GM18909 (cell line): Measurements from ENCODE around the gene RIPOR2.
"Not testable (repeated sequence)": the region's sequence is repeated elsewhere in the genome, so short reads cannot be mapped to it uniquely, and the experiment has no call there.

Experiments used
- ATAC-seq: cut with Tn5 transposase; IDR thresholded peaks from one replicate; pipeline ENCODE4 v1.9.1; 2021; ENCODE audit warnings: mild to moderate bottlenecking; ENCODE audit not compliant: unreplicated experiment, poor library complexity

RIPOR2 gene

DNA sequence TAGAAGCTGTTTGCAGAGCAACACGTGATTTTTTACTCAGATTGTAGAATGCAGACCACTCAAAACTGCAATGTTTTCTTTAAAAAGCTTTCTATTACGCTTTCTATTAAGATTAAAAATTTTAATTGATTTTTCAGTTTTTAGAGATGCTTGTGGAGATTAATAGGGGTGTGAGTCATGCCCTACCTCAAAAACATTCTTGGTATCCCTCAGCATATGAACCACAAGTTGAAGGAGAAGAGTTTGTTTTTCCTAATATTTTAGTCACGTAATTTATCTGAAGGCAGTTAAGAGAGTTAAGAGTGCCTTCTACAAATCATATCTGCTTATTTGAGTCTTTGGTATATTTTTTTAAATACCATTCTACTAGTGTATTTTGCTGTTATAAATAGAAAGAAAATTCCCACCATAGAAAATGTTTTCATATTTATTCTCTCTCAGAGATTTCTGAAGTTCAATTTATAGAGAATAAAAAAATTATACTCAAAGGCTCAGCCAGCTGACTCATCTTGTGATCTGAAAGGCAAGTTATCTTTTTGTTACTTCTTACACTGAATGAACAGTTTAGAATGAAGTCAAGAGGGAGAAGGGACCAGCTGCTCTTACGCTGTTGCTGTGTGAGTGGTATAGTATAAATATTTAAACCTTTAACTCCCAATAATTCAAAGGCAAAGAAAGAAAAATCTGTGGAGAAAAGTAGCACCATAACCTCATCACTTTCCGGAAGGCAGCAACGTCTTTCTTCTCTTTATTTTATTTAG, 7.6 kb downstream of the RIPOR2 start:
- no peak for ATAC-seq

DNA sequence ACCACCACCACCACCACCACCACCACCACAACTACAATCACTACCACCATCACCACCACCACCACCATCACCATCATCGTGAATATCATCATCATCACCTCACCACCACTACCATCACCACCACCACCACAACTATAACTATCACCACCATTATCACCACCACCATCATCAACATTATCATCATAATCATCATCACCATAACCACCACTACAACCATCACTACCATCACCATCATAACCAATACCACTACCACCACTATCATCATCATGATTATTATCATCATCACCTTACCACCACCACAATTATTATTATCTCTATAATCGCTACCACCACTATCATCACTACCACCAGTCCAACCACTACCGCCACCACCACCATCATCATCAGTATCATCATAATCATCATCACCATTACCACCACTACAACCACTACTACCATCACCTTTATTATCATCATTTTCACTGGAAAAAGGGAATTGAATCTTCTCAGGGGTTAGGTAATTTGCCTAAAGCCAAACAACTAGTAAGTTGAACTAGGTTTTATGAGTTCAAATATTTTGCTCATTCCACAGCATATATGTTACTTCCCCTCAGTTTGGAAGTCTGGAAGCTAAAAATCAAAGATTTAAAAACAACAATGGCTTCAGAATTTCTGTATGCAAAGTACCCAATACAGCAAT, 8.3 kb downstream of the RIPOR2 start:
- ATAC-seq: no peak

DNA sequence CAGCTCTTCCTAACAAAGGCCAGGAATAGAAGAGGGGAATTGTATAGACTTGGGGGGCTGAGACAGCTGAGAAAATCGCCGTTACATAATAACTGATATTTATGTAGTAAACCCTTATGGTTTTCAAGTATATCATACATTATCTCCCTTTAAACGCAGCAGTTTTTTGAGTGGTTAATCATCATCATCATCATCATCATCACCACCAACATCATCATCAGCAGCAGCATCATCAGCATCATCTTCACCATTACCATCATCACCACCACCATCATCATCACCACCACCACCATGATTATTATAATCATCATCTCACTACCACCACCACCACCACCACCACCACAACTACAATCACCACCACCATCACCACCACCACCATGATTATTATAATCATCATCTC, 9.1 kb downstream of the RIPOR2 start:
- ATAC-seq: not testable (repeated sequence)

DNA sequence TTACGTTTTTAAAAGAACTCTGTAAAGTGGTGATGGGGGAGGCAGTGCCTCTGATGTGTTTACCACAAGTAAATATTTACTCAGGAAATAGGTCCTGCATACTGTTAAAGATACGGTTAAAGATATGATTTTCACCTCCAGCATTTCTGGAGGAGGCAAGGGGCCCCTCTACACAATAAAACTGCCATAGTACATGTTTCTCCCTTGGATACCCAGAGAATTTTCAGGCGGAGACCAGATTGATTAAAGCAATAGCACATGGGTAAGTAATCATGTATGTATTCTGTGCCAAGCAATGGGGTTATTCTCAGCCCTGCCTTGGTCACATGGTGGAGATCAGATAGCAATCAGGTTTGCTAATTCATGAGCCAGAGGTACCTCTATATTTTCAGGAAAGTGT, 9.6 kb downstream of the RIPOR2 start:
- no peak for ATAC-seq

DNA sequence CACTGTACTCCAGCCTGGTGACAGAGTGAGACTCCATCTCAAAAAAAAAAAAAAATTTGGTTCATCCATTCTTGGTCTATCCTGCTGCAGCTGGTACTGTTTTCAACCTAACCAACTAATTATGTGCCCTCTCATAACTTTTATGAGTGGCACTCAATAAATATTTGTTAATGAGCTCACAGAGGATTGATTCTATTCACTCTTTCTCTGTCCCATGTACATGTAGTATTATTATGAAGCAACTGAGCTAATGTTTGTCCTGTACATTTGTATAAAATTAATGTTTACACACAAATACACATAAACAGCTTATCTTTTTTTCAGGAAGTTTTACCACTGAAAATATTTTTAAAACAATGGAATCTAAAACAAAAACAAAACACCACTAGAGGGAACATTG, 10.1 kb downstream of the RIPOR2 start:
- no peak for ATAC-seq

DNA sequence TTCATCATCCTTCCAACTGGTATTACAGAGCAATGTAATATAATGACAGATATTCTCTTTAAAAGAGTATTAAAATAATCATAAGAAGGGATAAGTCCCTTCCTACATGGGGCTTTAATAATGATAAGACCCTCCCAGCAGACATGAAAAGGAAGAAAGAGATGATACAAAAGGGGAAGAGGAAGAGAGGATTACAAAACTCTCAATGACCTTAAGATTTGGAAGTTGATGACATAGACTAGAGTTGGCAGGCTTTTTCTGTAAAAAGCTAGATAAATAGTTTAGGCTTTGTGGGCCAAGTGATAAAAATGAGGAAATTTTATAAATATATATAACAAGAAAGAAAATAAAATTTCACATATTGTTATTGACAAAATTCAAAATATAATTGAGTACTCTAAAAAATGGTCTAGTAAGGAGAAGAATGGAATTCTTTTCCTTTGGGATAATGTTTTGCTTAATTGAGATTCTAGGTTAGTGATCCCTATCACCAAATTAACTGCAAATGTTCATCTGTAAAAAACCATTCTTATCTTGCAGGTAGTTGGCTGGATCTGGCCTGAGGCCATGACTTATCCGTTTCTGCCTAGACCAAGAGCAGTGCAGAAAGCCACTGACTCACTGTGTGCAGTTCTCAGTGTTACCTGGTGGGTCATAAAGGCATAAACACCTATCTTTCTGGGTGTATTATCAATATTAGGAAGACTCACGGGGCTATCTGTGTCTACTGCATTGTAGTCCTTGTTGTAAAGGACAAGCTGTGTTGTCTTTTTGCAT, 11.0 kb downstream of the RIPOR2 start:
- ATAC-seq: no peak

DNA sequence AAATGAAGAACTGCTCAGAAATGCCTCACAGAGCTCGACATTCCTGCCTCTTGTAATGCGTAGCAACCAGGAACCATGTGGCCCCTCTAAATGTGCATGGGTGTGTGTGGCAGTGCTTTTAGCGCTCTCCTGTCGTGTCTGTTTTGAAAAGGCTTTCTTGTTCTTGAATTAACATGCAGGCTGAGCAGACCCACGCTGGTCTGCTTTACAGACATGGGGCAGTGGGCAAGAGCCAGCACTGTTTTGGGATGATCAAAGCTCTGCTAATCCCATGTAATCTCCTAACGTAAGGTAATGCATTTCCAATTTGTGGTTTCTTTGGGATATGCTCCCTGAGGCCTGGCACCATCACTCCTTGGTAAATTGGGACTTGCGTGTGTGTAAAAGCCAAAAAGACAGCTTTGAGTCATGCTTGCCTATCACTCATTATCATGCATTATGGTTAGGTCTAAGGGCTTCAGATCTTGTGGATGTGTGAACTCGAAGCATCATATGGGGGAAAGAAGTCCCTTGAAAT, 11.8 kb downstream of the RIPOR2 start:
- no peak for ATAC-seq

DNA sequence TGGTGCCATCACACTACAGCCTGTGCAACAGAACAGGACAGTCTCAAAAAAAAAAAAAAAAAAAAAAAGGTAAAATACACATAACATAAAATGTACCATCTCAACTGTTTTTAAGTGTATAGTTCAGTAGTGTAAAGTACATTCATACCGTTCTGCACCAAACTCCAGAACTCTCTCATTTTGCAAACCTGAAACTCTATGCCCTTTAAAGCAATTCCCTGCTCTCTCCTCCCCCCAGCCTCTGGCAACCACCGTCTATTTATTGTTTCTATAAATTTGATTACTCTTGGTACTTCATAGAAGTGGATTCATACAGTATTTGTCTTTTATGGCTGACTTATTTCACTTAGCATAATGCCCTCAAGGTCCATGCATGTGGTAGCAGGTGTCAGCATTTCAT, 12.9 kb downstream of the RIPOR2 start:
- no peak for ATAC-seq

DNA sequence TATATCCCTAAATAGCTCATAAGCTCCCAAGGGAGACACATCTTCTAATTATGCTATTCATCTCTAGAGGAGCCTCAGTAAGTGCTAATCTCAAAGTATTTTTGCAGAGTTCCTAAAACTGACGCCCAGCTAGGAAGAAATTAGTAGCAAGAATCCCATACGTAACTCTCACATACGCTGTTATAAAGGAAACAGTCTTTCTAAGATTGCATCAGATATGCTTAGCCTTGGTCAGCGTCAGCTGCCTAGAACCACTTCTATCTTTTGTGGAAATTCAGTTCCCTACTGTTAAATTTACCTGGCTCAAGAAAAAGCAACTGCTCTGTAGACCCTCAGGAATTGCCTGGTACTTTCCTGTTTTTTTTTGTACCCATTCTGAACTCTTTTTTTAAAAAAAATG, 13.6 kb downstream of the RIPOR2 start:
- ATAC-seq: no peak

DNA sequence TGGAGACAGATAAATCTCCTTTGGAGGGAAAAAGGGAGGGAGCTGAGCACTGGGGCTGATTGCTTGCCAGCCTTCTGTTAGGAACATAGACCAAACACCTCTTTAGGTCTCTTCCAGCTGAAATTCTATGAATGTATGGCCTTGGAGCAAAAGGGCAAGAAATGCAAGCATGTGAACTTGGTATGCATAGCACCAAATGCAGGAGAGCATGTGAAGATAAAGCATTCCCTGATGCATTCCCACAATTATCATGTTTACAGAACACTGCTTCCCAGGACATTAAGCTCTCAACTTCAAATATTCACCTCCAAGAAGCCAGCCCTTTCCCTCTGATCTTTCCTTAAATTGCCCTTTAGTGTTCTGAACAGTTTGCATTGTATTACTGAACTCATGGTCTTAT, 15.6 kb downstream of the RIPOR2 start:
- no peak for ATAC-seq

DNA sequence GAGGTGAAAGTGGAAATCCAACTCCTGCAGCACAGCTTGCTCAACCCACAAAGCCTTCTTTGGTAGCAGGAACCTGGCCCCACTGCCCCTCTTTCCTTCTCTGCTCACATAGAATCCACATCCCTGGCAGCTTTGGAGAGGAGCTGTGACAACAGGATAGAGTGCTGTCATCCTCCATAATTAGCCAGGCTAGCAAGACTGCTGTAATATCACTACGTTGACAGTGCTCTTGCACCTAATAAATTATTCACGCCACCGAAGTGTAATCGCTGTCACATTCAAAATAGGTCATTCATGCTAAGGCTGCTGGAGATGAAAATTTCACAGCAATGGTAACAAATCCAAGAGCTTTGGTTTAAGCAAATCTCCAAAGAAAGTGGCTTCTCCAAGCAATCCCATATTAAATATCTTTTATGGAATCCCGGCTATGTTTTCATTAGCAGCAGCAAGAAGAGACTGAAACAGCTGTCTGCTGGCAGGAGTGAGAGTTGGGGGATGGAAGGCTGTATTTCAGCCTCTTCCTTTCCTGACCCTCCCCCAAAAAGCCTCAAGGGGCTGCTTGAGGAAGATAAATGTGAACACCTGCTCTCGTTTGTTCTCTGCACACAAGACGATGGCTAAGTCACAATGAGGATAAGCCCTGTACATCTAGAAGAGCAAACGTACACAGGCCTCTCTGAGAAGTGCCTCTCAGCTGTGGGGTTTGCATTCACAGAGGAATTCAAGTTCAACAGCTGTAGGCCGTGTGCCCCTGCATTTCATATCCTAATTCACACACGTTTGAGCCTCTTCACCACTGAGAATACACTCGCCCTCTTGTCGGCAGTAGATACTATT, 16.5 kb downstream of the RIPOR2 start:
- ATAC-seq: peak; percentile 75

DNA sequence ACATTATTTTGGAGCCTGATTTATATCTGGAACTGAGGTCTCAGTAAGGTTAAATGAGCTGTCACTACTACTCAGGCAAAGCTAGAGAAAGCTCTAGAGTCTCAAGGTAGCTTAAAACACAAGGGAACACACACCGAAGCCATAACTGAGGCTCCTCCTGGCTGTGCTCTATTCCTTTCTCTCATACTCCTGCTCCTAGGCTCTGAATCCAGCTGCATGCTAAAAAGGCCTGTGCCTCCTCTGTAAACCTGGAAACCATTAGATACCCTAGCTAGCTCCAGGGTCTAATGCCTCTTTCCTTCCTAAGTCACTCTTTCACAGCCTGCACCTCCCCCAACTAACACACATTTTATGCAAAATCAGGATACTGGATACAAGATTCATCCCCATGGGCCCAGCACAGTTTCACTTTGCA, 17.1 kb downstream of the RIPOR2 start:
- no peak for ATAC-seq

DNA sequence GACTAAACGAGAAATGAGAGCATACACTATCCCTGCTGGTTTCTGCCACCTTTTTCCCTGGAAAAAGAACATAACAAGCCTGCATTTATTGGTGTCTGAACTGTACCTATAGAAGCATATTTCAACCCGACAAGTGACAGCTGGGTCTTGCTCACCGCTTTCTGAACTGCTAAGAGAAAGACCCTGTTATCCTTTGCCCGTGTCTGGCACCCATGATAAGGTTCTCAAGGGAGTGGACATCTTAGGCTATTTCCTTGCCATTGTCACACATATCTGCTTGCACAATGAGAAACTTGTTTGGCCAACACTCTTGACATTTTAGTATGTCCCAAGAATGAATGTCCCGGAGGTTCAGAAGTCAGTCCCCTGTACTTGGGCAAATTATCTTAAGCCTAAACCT, 19.3 kb downstream of the RIPOR2 start:
- no peak for ATAC-seq

DNA sequence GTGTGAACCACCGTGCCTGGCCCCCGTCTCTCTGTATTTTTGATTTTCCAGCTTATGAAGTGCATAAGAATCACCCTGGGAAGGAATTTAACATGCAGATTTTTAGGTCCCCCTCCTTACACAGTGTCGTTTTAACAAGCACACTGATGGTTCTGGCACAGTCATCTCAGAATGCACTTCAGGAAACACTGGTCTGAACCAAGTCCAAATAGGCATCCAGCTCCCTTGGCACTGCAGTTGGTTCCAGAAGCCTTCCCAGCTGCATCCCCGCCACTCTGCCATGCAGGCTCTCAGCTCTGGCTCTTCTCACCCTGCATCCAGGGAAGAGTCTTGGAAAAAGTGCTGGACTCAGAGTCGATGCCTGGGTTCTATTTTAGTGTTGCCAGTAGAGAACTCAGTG, 20.1 kb downstream of the RIPOR2 start:
- ATAC-seq: no peak

DNA sequence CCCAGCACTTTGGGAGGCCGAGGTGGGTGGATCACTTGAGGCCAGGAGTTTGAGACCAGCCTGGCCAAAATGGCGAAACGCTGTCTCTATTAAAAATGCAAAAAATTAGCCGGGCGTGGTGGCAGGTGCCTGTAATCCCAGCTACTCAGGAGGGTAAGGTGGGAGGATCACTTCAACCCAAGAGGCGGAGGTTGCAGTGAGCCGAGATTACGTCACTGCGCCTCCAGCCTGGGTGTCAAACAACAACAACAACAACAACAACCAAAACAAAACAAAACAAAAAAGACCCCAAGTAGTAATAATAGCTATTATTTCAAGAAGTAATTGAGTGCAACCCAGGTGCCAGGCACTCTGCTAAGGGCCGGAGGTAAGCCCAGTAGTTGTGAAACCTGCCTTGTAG, 21.7 kb downstream of the RIPOR2 start:
- not testable (repeated sequence) for ATAC-seq

DNA sequence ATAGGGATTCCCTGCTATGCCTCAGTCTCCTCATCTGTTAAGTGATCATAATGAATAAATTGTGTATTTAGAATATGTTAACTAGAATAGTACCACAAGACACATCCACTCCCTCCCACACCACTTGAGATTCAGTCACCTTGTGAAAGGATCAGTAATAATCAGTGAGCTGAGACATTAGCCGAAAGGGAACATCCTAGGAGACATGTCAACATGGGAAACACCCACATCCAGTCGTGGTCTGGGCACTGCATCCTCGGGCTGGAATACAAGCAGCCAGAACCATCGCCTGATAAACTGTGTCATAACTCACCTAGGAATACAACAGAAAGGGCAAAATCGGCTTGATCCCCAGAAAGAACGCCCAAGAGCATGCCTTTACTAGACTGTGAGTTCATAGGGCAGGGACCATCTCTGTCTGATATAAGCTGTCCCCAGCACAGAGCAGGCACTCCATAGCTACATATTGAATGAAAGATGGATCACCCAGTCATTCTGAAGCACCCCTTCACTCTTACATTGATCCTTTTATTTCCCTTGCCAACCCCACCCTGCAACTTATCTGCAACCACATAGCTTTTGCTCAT, 23.9 kb downstream of the RIPOR2 start:
- ATAC-seq: no peak

DNA sequence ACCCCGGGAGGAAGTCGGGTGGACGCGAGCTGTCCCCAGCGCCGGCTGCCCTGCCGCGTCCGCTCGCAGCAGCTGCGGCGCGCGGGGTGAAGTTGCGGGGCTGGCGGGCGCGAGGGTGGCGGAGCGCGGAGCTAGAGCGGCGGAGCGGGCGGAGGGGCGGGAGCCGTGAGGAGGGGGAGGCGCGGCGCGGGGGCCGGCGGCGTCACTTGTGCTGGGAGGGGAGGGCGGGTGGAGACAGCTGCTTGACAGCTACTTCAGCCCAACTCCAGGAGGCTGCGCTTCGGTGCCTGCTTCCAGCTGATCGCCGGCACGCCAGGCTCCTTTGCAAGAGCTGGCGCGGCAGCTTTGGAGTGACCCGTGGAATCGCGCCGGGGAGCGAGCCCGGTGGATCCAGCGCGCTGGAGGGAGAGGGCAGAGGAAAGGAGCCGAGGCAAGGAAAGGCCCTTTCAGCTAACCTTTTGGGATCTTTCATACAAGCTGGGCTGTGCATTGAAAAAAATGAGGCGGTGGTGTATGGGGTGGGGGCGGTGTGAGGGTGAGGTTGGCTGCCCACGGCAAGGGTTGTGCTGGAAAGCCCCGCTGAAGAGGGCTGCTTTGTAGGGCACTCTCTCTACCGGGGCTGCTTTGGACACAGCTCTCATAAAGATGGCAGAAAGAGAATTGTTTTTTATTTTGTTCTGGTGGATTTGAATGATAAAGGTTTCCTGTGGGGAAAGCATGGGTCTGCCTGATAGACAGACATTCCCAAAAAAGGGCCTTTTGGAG, 24.6 kb downstream of the RIPOR2 start:
- peak; percentile 30 for ATAC-seq

DNA sequence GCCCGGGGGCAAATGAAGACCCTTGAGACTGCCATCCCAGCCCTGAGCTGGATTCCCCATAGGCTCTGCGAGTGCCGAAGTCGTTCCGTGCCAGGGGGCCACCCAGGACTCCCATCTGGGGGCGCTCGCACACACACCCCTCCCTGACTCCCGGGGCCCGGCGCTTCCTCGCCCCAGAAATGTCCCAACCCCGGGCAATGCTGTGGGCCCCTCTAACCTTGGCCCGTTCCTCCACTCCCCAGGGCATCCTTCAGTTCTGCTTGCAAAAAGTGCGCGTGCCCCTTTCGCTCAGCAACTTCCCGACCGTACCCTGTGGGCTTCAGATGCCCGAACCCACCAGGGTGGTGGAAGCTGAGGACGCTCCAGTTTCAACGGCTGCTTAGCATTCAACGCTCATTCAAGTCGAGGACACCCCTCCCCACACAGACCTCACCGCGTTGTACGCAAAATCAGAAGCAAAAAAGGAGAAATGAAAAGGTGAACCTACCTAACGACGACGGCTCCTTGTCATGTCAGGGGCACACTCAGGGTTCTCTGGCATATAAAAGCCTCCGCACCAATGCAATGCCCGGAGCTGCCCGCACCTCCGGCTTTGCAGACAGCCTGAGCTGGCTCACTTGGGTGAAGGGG, 25.3 kb downstream of the RIPOR2 start:
- ATAC-seq: peak; percentile 56
